ENCODE data around the gene LCAT.

LCAT gene

GRCh38 chr16:67969254-67970039 lies 25.5 kb upstream of the LCAT start:
- DNase-seq (ENCODE audit: low read depth in 3 of 3, low spot score in 1 of 3) = no peak

- peak; percentile 57 to 82 (median 68) for DNase-seq (ENCODE audit: low read depth in 3 of 3, low spot score in 1 of 3)
Measured at GRCh38 chr16:67968400-67969253, 24.7 kb upstream of the LCAT start, which contains the start of gene SLC12A4. SLC12A4 (minus strand) TSS chr16:67968637; CDS start chr16:67968553, 84 bp downstream.

- peak in 1 of 3 donors; percentile 27 for DNase-seq (ENCODE audit: low read depth in 3 of 3, low spot score in 1 of 3)
Measured at GRCh38 chr16:67967958-67968399, 24.1 kb upstream of the LCAT start.

GRCh38 chr16:67967183-67967957 lies 23.4 kb upstream of the LCAT start:
- DNase-seq (ENCODE audit: low read depth in 3 of 3, low spot score in 1 of 3) = no peak

GRCh38 chr16:67966549-67967182 lies 22.7 kb upstream of the LCAT start:
- DNase-seq (ENCODE audit: low read depth in 3 of 3, low spot score in 1 of 3) = no peak

- no peak for DNase-seq (ENCODE audit: low read depth in 3 of 3, low spot score in 1 of 3)
Measured at GRCh38 chr16:67965668-67966548, 22.0 kb upstream of the LCAT start.

GRCh38 chr16:67964477-67965131 lies 20.7 kb upstream of the LCAT start:
- no peak for DNase-seq (ENCODE audit: low read depth in 3 of 3, low spot score in 1 of 3)

- no peak for DNase-seq (ENCODE audit: low read depth in 3 of 3, low spot score in 1 of 3)
Measured at GRCh38 chr16:67963662-67964321, 19.9 kb upstream of the LCAT start.

GRCh38 chr16:67963292-67963661 lies 19.4 kb upstream of the LCAT start:
- DNase-seq (ENCODE audit: low read depth in 3 of 3, low spot score in 1 of 3) = no peak

- no peak for DNase-seq (ENCODE audit: low read depth in 3 of 3, low spot score in 1 of 3)
Measured at GRCh38 chr16:67962135-67962534, 18.2 kb upstream of the LCAT start.

- no peak for DNase-seq (ENCODE audit: low read depth in 3 of 3, low spot score in 1 of 3)
Measured at GRCh38 chr16:67961551-67961957, 17.6 kb upstream of the LCAT start.

GRCh38 chr16:67959536-67960329 lies 15.8 kb upstream of the LCAT start:
- DNase-seq (ENCODE audit: low read depth in 3 of 3, low spot score in 1 of 3) = no peak

GRCh38 chr16:67957622-67958021 lies 13.7 kb upstream of the LCAT start:
- DNase-seq (ENCODE audit: low read depth in 3 of 3, low spot score in 1 of 3) = no peak

- no peak for DNase-seq (ENCODE audit: low read depth in 3 of 3, low spot score in 1 of 3)
Measured at GRCh38 chr16:67954421-67955196, 10.7 kb upstream of the LCAT start.

GRCh38 chr16:67953641-67954375 lies 9.9 kb upstream of the LCAT start:
- DNase-seq (ENCODE audit: low read depth in 3 of 3, low spot score in 1 of 3) = no peak

- DNase-seq (ENCODE audit: low read depth in 3 of 3, low spot score in 1 of 3) = no peak
Measured at GRCh38 chr16:67951485-67951884, 7.6 kb upstream of the LCAT start.
